Activated naive CD4-positive, alpha-beta T cell treated with anti-CD3 and anti-CD28 coated beads, Interleukin-2, amount 50 U/mL, for 24 hours (primary cell): ENCODE measurements around the gene SH2D7.

Experiments used
- H3K27ac Mint-ChIP-seq: one replicate; pipeline ENCODE4 v1.8.0; 2021; ENCODE audit warnings: mild to moderate bottlenecking, mixed read lengths
- H3K27me3 Mint-ChIP-seq: one replicate; pipeline ENCODE4 v1.8.0; 2021; ENCODE audit warnings: mixed read lengths
- H3K36me3 Mint-ChIP-seq: one replicate; pipeline ENCODE4 v1.8.0; 2021; ENCODE audit warnings: mixed read lengths
- H3K4me1 Mint-ChIP-seq: one replicate; pipeline ENCODE4 v1.8.0; 2021; ENCODE audit warnings: mixed read lengths
- H3K4me3 Mint-ChIP-seq: one replicate; pipeline ENCODE4 v1.8.0; 2021; ENCODE audit warnings: mild to moderate bottlenecking, mixed read lengths
- H3K9me3 Mint-ChIP-seq: one replicate; pipeline ENCODE4 v1.8.0; 2021; ENCODE audit warnings: mixed read lengths

Gene SH2D7

DNA sequence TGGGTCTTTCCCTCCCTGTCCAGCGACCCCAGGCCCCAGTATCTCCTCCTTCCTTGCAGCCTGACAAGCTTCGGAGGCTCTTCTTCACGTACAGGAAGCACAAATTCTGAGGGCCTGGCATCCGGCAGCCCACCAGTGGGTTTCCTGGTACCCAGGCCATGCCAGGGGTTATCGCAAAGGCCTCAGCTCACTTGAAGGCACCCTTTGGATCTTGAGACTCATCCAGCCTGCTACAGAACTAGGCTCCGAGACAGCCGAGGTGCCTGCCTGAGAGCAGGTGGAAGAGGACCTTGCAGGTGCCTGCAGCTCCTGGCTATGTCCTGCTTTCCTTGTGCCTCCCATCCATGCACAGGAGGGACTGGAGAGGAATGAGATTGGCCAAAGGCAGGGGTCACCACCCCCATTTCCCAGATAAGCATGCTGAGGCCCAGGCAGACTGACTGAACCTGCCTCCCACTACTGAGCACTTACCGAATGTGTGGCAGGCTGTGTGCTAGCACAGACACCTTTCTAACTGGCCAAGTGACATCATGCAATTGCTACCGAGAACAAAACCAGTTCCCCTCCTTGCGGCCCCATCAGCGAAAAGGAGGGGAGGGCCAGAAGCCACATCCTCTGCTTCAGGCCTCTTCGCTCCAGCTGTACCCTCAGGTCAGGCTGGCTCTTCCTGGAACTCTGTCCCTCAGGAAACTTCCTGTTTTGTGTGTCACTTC lies 11.2 kb downstream of the SH2D7 start:
- H3K27me3 Mint-ChIP-seq = no peaks in the 10 kb centered on the region
- no peaks in the 10 kb centered on the region for H3K36me3 Mint-ChIP-seq
- no peaks in the 10 kb centered on the region for H3K9me3 Mint-ChIP-seq
- peak overlapping the region; percentile 27 for H3K4me3 Mint-ChIP-seq
- peak overlapping the region; percentile 77 for H3K27ac Mint-ChIP-seq
- peaks cover 36% of the 10 kb centered on the region for H3K4me1 Mint-ChIP-seq

DNA sequence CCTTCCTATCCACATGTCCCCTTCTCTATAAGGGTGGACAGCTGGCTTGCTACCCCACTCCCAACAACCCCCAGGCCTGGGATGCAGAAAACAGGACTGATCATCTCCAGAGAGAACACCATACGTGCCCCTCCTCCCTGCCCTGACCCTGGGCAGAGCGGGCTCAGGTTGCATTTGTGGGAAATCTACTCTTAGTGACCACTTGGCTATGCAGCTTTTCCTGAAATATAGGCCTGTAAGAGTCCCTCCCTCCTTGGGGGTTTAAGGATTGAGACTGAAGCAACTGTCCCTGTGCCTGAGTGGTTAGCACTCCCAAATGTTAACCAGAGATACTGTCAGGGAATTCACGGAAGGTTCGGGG lies 11.7 kb downstream of the SH2D7 start:
- Mint-ChIP-seq H3K27me3 (no peaks in the 10 kb centered on the region), H3K4me3 (peak overlapping the region; percentile 27), H3K9me3 (no peaks in the 10 kb centered on the region), H3K27ac (peak overlapping the region; percentile 77), H3K4me1 (peaks cover 36% of the 10 kb centered on the region), H3K36me3 (no peaks in the 10 kb centered on the region)

DNA sequence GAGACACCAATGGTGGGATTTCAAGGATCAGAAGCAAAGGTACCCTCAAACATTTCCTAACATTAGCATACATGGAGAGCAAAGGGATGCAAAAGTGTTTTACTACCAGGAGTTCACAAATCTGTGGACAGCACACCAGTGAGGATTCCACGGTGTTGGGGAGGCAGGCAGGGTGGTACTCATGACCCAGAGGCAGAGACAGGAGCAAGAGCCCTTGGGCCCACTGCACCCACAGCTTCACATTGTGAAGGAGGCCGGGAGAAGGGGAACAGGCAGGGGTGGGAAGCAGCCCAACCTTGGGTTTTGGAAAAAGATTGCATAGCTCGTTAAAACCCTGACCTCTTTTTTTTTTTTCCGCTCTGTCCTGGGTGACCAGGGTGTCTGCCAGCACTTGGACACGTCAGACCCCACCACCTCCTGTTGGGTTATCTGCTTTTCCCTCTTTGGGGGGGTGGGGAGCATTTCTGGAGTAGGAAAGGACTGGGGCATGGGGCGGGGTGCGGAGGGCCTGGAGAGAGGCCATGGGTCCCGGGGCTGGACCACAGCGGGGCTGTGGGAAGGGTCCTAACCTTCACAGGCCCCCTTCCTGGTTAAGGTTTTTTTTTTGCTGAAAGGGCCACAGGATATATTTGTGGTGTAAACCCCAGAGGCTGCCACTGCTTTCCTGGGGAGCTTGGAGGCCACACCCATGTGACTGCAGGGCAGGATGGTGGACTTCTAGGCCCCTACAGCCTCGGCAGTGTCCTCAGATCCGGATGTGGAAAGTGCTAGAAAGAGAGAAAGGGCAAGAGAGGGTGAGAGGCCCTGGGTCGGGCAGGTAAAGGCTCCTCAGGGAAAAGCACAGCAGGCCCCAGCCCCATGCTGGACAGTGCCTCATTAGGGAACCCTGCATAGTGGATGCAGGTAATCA lies 12.5 kb downstream of the SH2D7 start:
- peaks cover 36% of the 10 kb centered on the region for H3K4me1 Mint-ChIP-seq
- H3K36me3 Mint-ChIP-seq = no peaks in the 10 kb centered on the region
- H3K27ac Mint-ChIP-seq = peak overlapping the region; percentile 85
- H3K9me3 Mint-ChIP-seq = no peaks in the 10 kb centered on the region
- no peaks in the 10 kb centered on the region for H3K27me3 Mint-ChIP-seq
- no peak overlapping the region for H3K4me3 Mint-ChIP-seq

DNA sequence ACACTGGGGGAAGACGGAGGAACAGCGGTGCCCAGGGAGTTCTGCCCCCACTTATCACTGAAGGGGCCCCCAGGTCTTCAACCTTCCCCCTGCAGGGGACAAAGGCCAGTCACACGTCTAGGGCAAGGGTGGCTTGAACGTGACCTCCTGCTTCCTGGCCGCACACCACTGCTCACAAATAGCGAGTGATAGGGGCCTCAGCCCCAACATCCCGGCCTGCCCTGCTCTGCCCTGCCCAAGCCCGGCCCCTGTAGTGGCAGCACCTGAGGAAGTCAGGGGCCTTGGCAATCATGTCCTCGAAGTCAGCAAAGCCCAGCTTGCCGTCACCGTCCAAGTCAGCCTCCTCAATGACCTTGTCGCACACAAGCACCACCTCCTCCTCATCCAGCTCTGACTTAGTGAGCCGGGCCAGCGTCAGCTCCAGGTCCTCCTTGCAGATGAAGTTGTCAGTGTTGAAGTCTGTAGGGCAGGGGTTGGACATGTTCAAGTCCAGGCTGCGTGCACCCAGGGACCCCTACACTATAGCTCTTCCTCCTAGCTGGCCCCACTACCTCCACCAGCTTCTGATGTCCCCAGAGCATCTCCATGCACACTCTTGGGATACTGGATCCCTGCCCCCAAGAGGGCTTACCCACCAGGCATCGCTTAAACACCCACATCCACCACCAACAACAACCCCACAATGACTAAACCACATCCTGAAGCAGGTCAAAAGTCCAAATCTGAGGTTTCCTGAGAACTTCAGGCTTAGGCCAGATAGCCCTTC lies 13.3 kb downstream of the SH2D7 start:
- no peaks in the 10 kb centered on the region for H3K36me3 Mint-ChIP-seq
- H3K4me3 Mint-ChIP-seq = no peak overlapping the region
- H3K4me1 Mint-ChIP-seq = peaks cover 36% of the 10 kb centered on the region
- H3K9me3 Mint-ChIP-seq = no peaks in the 10 kb centered on the region
- peak overlapping the region; percentile 85 for H3K27ac Mint-ChIP-seq
- H3K27me3 Mint-ChIP-seq = no peaks in the 10 kb centered on the region

DNA sequence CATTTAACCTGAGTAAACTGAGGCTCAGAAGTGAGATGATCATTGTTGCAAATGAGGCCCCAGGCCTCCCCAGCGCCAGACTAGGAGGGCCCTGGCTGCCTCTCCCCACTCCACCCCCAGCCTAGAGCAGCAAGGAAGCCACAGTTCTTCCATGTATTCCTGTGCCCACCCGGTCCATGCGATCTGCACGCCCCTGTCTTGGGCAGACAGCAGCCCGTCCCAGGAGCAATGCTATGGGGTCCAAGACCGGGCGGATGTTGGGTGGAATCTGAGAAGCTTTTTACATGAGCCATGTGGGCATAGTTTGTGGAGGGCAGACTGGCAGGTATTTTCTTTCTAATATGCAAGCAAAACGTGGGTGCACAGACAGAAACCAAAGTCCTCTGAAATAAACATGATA lies 15.1 kb downstream of the SH2D7 start:
- H3K36me3 Mint-ChIP-seq = no peaks in the 10 kb centered on the region
- H3K27ac Mint-ChIP-seq = no peak overlapping the region
- H3K4me3 Mint-ChIP-seq = no peak overlapping the region
- peaks cover 36% of the 10 kb centered on the region for H3K4me1 Mint-ChIP-seq
- H3K27me3 Mint-ChIP-seq = no peaks in the 10 kb centered on the region
- no peaks in the 10 kb centered on the region for H3K9me3 Mint-ChIP-seq

DNA sequence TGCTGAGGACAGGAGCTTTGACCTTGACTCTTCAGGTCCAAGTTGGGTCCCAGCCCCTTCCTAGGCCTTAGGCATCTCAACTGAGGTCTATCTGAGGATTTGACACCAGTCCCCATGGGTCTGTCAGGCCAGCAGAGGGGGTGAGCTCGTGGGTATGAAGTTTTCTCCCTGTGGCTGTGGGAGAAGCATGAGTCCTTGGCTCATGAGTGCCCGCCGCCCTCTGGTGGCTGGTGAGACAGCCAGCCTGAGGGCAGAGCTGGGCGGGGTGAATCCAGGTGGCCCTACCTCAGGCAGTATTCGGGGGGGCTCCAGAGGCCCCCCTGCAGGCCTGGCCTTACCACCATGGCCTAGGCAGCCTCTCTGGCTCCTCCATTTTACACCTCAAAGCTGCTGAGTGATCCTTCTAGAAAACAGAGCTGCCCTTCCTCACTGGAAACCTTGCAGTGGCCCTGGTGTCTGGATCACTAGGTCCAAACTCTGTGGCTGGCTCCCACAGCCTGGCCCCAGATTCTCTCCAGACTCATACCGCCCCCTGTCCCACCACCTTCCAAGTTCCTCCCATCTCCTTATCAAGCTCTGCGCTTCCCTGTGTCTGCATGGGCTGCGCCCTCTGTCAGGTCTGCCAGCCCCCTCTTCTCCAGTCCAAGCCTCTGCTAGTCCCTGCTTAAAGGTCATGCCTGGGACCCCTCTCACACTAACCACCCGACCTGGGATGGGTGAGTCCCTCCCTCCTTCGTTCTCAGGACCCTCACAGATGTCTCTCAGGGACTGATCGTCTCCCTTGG lies 16.1 kb downstream of the SH2D7 start:
- Mint-ChIP-seq H3K27me3 (no peaks in the 10 kb centered on the region), H3K36me3 (no peaks in the 10 kb centered on the region), H3K4me3 (no peak overlapping the region), H3K4me1 (peaks cover 38% of the 10 kb centered on the region), H3K27ac (no peak overlapping the region), H3K9me3 (no peaks in the 10 kb centered on the region)

DNA sequence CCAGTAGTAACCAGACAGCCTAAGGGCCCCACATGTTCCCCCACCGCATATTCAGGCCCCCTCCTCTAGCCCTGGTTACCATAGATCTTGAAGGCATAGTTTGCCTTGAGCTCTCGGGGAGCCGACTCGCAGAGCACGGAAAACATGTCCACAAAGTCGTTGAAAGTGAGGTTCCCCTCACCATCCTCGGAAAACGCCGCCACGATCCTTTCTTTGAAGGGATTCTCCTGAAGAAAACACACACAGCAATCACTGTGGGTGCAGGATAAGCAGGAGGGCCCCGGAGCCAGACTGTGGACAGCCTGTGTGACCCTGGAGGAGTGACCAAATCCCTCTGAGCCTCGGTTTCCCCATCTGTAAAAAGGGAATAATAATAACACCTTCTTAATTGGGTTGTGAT lies 16.8 kb downstream of the SH2D7 start:
- Mint-ChIP-seq H3K4me1 (peaks cover 31% of the 10 kb centered on the region), H3K27me3 (no peaks in the 10 kb centered on the region), H3K36me3 (no peaks in the 10 kb centered on the region), H3K9me3 (no peaks in the 10 kb centered on the region), H3K27ac (no peak overlapping the region), H3K4me3 (no peak overlapping the region)

DNA sequence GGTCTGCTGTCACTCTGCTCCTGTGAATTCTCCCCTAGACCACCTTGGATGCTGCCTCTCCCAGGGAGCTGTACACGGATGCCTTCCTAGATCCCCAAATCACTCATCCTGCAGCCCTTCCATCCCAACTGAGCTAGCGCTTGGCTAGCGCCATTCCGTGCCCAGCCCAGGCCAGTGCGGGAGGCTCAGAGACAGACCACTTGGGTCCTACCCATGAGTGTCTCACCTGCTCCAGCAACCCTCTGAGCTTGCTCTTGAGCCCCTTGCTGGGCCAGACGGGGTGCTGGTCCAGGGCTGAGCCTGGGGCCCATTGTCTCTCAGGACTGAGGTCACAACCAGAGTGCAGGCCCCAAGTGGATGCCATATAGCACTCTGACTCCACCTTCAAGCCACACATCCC lies 17.7 kb downstream of the SH2D7 start:
- Mint-ChIP-seq H3K4me3 (no peak overlapping the region), H3K27ac (no peak overlapping the region), H3K4me1 (peaks cover 22% of the 10 kb centered on the region), H3K27me3 (no peaks in the 10 kb centered on the region), H3K36me3 (no peaks in the 10 kb centered on the region), H3K9me3 (no peaks in the 10 kb centered on the region)

DNA sequence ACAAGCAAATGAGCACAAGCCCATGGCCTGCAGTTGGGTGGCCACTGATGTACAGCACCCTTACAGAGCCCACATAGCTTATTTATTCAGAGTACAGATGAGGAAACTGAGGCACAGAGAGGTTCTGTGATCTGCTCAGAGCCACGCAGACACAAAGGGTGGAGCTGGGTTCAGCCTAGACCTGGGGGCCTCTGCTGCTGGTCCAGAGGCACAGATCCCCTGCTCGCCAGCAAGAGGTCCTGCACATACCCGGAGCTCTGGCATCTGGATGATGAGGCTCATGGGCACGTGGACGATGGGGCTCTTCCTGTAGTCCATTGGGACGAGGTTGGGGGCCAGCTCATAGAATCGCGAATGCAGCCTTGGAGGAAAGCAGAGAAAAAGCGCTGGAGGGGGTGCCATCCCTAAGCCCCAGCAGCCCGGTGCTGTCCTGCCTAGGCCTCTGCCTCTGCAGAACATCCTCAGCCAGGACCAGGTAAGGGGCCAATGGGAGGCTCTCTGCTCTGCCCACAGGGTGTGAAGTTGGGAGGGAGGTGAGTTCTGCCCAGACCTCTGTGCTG lies 18.6 kb downstream of the SH2D7 start:
- Mint-ChIP-seq H3K4me1 (peaks cover 13% of the 10 kb centered on the region), H3K4me3 (no peak overlapping the region), H3K9me3 (no peaks in the 10 kb centered on the region), H3K27ac (no peak overlapping the region), H3K36me3 (no peaks in the 10 kb centered on the region), H3K27me3 (no peaks in the 10 kb centered on the region)

DNA sequence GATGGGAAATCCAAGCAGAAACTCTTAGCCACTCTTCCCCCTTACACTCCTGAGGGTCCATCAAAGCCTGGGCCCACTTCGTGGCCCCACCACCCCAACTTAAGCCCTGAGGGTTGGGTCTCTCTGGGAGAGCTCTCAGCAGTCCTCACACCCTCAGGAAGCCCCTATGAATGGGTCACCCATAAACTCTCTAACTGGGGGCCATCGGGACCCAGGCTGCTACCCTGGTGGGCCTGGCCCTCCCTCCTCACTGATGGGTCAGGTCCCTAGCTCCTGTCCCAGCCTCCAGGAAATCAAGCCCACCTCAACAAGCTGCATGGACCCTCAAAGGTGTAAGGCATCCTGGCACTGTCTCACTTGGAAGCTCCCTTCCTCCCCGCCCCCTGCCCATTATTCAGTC lies 19.4 kb downstream of the SH2D7 start:
- H3K4me1 Mint-ChIP-seq = peaks cover 11% of the 10 kb centered on the region
- no peak overlapping the region for H3K4me3 Mint-ChIP-seq
- no peaks in the 10 kb centered on the region for H3K36me3 Mint-ChIP-seq
- H3K27ac Mint-ChIP-seq = no peak overlapping the region
- no peaks in the 10 kb centered on the region for H3K27me3 Mint-ChIP-seq
- H3K9me3 Mint-ChIP-seq = no peaks in the 10 kb centered on the region

DNA sequence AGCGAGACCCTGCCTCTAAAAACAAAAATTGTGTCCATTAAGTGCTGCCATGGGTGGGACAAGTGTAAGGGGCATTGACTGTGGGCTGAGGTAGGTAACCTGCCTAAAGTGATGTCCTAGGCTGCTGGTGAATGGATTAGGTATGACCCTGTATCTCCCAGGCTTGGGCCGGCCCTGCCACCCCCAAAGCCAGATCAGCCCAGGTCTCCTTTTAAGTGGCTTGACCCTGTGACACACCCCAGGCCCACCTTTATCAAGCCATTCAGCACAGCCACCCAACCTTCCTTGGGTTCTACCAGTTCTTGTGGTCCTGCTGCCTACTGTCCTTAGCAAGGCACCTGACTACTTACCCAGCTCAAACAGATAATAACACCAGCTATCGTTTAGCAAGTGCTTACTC lies 20.2 kb downstream of the SH2D7 start:
- Mint-ChIP-seq H3K9me3 (no peaks in the 10 kb centered on the region), H3K27ac (no peak overlapping the region), H3K36me3 (no peaks in the 10 kb centered on the region), H3K27me3 (no peaks in the 10 kb centered on the region), H3K4me1 (peaks cover 7% of the 10 kb centered on the region), H3K4me3 (no peak overlapping the region)

DNA sequence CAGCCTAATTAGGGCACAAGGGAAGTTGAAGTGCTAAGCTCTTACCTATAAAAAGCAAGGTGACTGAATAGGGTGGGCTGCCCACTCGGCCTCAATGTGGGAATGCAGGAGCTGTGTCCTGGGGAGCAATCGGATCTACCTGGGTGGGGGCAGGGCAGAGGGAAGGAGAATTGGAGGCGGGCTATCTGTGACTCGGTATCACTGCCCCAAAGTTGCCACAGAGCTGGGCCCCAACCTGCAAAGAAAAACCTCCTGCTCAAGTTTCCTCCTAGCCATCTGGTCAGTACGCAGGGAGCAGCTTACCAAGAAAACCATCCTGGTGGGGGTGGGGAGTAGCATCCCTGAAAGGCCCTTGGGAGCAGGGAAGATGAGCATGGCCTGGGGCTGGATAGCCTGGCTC lies 28.2 kb downstream of the SH2D7 start:
- Mint-ChIP-seq H3K9me3 (no peaks in the 10 kb centered on the region), H3K4me1 (no peaks in the 10 kb centered on the region), H3K4me3 (no peak overlapping the region), H3K36me3 (no peaks in the 10 kb centered on the region), H3K27me3 (no peaks in the 10 kb centered on the region), H3K27ac (no peak overlapping the region)

DNA sequence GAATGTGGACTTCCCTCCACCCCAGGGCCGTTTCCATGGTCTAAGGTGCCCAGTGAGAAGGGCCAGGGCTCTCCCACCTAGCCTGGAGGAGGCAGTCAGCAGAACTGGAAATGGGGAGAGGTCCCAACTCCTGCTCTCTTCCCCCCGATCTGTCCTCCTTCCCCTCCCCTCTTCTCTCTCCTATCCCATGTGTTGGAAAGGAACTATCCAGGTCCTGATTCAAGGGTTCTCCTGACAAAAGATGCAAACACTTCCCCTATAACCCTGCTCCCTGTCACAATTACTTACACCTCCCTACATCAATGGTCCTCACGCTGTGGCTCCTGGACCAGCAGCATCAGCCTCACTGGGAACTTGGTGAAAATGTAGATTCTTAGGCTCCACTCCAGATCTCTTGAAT lies 32.9 kb downstream of the SH2D7 start:
- no peak overlapping the region for H3K4me3 Mint-ChIP-seq
- H3K27ac Mint-ChIP-seq = peak overlapping the region; percentile 68
- no peaks in the 10 kb centered on the region for H3K9me3 Mint-ChIP-seq
- H3K27me3 Mint-ChIP-seq = no peaks in the 10 kb centered on the region
- no peaks in the 10 kb centered on the region for H3K36me3 Mint-ChIP-seq
- peaks cover 11% of the 10 kb centered on the region for H3K4me1 Mint-ChIP-seq

DNA sequence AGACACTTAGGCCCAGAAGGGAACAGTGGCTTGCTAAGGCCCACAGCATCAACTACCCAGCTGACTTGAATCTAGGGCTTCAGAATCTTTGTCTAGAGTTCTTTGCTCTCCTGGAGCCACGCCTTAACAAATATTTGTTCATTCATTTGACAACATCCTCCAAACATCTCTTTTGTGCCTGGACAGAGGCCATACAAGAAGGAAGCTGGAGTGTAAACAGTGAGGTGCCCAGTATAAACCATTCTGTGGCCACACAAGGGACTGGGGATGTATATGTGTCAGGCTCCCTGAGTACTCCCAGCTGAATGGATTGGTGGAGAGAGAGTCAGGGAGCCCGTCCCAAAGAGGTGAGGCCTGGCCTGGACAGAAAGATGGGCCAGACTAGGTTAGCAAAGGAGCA lies 35.5 kb downstream of the SH2D7 start:
- H3K4me3 Mint-ChIP-seq = no peak overlapping the region

More for the DNA sequence above, 35.5 kb downstream of the SH2D7 start:
- Mint-ChIP-seq H3K4me1 (peaks cover 19% of the 10 kb centered on the region), H3K36me3 (no peaks in the 10 kb centered on the region), H3K9me3 (no peaks in the 10 kb centered on the region), H3K27ac (peak overlapping the region; percentile 38), H3K27me3 (no peaks in the 10 kb centered on the region)
